ENCODE data around the gene BCR.

BCR gene

DNA sequence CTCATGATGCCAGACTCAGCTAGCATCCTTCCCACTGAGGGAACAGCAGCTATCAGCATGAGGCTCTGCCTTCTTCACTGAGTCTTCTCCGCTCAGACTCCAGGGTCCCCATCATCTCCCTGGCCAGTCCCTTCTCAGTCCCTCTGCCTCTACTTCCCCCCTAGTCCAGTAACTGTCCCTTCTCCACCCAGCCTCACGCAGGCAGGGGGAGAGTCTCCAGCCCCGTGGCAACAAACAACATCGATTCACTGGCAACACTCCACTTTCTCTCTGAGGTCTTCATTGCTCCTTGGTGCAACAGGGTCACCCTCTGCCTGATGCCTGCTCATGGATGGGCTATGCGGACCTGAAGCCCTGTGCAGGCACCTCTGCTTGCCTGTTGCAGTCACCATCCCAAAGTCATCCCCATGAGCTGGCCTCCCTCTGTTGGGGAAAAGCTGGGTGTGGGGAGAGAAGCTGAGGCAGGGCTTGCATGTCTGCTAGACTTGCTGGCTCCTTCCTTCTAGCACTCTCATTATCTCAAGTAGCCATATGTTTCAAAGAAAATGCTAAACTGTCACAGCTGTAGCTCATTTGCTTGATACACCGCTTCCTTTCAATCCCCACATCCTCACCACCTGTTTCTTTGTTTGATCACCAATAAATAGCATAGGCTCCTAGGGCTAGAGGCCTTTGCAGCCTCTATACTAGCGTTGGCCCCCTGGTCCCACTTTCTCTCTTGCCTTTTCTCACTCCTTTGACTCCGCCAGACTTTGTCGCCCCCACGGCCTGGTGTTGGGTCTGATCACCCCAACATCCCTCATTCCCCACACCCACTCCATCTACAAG lies 4.3 kb upstream of the BCR start:
- no peak for DNase-seq

DNA sequence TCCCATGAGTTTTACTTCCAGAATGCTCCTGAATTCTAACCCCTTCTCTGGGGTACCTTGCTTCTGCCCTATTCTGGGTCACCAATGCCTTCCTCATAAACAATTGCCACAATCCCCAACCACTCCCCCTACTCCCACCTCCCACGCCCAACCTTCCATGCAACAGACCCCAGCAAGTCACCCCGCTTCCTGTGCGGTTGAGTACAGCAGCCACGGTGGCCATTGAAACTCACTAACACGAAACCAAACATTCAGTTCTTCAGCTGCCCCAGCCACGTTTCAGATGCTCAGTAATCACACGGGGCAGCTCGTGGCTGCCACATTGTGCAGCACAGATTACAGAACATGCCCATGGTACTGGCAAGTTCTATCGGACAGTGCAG lies 3.7 kb upstream of the BCR start:
- no peak for DNase-seq

GRCh38 chr22:23177197-23177596 lies 3.1 kb upstream of the BCR start:
- DNase-seq = no peak

- DNase-seq = peak in 43 of 51 donors; percentile 8 to 83 (median 50)
Measured at GRCh38 chr22:23178512-23179254, 1.6 kb upstream of the BCR start.

GRCh38 chr22:23179381-23180299 lies 669 bp upstream of the BCR start:
- DNase-seq = peak in 27 of 51 donors; percentile 38 to 70 (median 55)

GRCh38 chr22:23180893-23181720 lies 798 bp downstream of the BCR start:
- DNase-seq = peak in 2 of 51 donors; percentile 28 to 31

GRCh38 chr22:23181721-23182308 lies 1.5 kb downstream of the BCR start:
- DNase-seq = no peak

DNA sequence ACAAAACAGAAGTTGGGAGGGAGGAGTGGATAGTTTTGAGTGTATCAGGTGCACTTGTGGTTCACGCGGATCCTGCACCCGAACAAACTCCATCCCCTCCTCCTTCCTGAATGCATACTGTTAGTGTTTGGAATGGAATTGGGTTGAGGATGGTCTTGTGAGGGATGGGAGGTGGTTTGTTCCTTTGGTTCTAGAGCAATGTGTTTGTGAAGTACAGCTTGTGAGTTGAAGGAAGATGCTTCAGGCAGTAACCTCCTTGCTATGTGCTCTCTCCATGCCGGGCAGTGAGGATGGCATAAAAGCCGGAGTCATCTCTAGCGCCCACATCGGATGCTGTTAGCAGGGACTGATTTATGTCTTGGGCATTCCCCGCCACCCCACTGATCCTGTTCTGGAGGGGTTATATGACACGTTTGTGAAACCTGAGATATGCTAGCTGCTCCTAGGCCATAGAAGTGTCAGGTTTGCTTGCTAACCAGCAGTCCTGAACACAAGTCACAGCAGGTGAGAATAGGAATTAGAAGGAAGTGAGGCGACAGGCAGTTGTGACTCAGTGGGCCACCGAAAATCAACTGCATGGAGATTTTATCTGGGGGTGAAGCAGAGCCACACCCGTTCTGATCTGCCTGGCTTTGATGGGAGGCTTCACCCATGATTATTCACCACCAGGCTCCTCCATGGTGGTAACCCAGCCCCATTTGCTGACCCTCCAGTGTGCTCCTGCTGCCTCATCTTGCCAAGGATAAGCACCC lies 2.2 kb downstream of the BCR start:
- DNase-seq = peak in 12 of 51 donors; percentile 8 to 49 (median 22)

GRCh38 chr22:23183061-23183698 lies 2.9 kb downstream of the BCR start:
- DNase-seq = peak in 44 of 51 donors; percentile 18 to 89 (median 64)

GRCh38 chr22:23184100-23184763 lies 3.9 kb downstream of the BCR start:
- DNase-seq = no peak

- no peak for DNase-seq
Measured at GRCh38 chr22:23184764-23185113, 4.4 kb downstream of the BCR start.

- no peak for DNase-seq
Measured at GRCh38 chr22:23187211-23187610, 6.9 kb downstream of the BCR start.

DNA sequence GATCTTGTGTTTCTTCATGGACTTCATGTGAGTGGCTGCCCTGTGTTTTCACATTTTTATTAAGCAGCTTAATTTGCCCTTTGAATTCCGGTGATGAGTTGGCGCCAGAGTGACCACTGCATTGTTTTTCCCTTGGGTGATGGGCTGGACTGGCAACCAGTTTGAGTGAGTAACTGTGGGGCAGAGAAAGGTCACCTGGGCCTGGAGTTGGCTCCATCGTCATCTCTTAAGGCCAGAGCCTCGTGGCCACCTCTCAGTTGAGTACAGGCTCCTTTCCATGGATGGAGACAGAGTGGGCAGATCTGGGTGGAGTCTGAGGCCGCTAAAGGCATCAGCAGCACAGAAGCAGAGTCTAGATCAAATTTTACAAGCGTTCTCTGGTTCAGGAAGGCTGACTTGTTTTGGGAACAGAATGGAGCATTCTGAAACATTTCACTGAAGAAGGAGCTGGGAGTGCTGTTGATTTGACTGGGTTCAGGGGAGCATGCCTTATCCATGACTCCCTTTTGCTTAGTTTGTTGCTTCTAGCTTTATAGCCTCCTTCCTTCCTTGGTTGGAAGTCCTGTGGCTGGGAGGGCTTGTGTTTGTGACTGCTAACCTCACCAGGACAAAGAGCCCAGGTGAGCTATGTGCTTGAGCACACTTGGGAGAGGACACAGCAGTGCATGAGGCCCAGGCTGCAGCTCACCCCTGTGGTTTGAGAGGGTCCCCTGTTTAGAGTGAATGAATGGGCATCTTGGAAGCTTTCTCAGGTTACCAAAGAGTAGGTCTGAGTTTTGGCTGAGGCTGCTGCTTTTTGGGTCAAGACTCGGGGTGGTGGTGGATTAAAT lies 7.8 kb downstream of the BCR start:
- peak in 9 of 51 donors; percentile 13 to 59 (median 21) for DNase-seq

GRCh38 chr22:23190526-23190925 lies 10.2 kb downstream of the BCR start:
- DNase-seq = peak in 7 of 51 donors; percentile 15 to 49 (median 22)

- no peak for DNase-seq
Measured at GRCh38 chr22:23192133-23192532, 11.8 kb downstream of the BCR start.

- DNase-seq = no peak
Measured at GRCh38 chr22:23192558-23192957, 12.2 kb downstream of the BCR start.

DNA sequence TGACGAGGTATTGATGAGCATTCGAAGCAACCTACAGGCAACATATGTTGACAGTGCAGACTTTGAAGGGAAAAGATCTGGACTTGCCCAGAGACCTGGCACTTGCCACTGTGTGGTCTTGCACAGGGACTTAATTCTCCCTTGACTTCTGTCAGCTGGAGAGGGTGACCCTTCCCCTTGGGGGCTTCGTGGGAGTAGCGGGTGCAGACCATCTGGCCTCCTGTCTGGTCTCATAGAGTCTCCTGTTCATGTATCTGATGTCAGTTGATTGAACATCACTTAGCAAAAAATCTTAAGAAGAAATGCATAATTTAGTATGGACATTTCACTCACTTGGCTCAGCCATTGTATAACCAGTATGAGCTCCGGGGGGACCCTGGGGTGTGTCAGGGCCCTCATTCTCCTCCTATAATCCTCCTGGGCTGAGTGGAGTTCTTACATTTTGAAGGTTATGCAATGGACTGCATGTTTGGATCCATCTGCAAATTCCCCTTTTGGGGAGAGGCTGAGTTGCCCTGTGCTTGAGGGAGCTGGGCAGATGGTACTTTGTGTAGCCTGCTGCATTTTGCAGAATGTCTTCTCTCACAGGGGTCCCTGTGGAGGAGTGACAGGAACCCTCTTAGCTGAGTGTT lies 13.0 kb downstream of the BCR start:
- no peak for DNase-seq

Measured in hypothalamus (tissue), 51 donors.